Hindlimb muscle (tissue), 1 donor: ENCODE results near the gene PARG. TPM values are rescaled to one million over a fixed set of nuclear protein-coding genes. Genes with fewer than 3 reads are reported as not detected.
"Not testable (repeated sequence)": the region's sequence is repeated elsewhere in the genome, so short reads cannot be mapped to it uniquely, and the experiment has no call there.

Source experiments
- DNase-seq: peaks from one replicate; pipeline ENCODE4 v3.0.0-alpha.2; 2013
- polyA plus RNA-seq: library from polyadenylated mRNA; unstranded; fragments of 120-200 nt; gene quantifications from one replicate; pipeline ENCODE4 v1.2.1, GENCODE V29; 2013; ENCODE audit not compliant: insufficient read length

The PARG gene
- polyA plus RNA-seq, 1 donor, result 18.5 TPM

- DNase-seq, result no peak
Observed at GRCh38 chr10:49827297-49827696, 114.5 kb downstream of the PARG start.

- DNase-seq, result no peak
Observed at GRCh38 chr10:49819234-49819958, 122.4 kb downstream of the PARG start.

GRCh38 chr10:49817845-49818244 lies 124.0 kb downstream of the PARG start:
- no peak for DNase-seq

- DNase-seq, result no peak
Observed at GRCh38 chr10:49803988-49804387, 137.8 kb downstream of the PARG start.

GRCh38 chr10:49798275-49798674 lies 143.6 kb downstream of the PARG start:
- no peak for DNase-seq

- DNase-seq, result no peak
Observed at GRCh38 chr10:49791100-49791499, 150.7 kb downstream of the PARG start.

GRCh38 chr10:49784681-49785080 lies 157.1 kb downstream of the PARG start:
- DNase-seq, result no peak

GRCh38 chr10:49783645-49784044 lies 158.2 kb downstream of the PARG start:
- no peak for DNase-seq

GRCh38 chr10:49781247-49781646 lies 160.6 kb downstream of the PARG start:
- no peak for DNase-seq

- DNase-seq, result no peak
Observed at GRCh38 chr10:49778197-49778596, 163.6 kb downstream of the PARG start.

- no peak for DNase-seq
Observed at GRCh38 chr10:49776851-49777250, 165.0 kb downstream of the PARG start.

GRCh38 chr10:49775014-49775413 lies 166.8 kb downstream of the PARG start:
- no peak for DNase-seq

GRCh38 chr10:49772944-49773343 lies 168.9 kb downstream of the PARG start:
- not testable (repeated sequence) for DNase-seq

- DNase-seq, result not testable (repeated sequence)
Observed at GRCh38 chr10:49771046-49771445, 170.8 kb downstream of the PARG start.

- DNase-seq, result no peak
Observed at GRCh38 chr10:49769692-49770091, 172.1 kb downstream of the PARG start.

GRCh38 chr10:49768731-49769130 lies 173.1 kb downstream of the PARG start:
- no peak for DNase-seq

- no peak for DNase-seq
Observed at GRCh38 chr10:49768329-49768728, 173.5 kb downstream of the PARG start.

Other genes with a start within 250 kb of the PARG start
- 0.26 TPM for gene OGDHL, start 179.7 kb downstream of the PARG start, polyA plus RNA-seq
- 15.3 TPM for gene TIMM23B, start within 50 bp of the PARG start, polyA plus RNA-seq
- 16.7 TPM for gene AGAP6, start 46.4 kb upstream of the PARG start, polyA plus RNA-seq
- gene WASHC2A, start 125.9 kb upstream of the PARG start, polyA plus RNA-seq, result 29.7 TPM